CD4-positive, alpha-beta memory T cell (primary cell): ENCODE measurements around the gene ZNF687. TPM values are rescaled to one million over a fixed set of nuclear protein-coding genes. Genes with fewer than 3 reads are reported as not detected.

ENCODE experiments used
- CTCF ChIA-PET: fragments of 350-600 bp; sonication (Branson Sonifier 250); formaldehyde crosslinking; loops from one replicate; lab custom pipeline; 2021; ENCODE audit warnings: inconsistent platforms; ENCODE audit not compliant: partially characterized antibody; lab: Charles Lee
- POLR2A ChIA-PET: fragments of 350-600 bp; sonication (Branson Sonifier 250); formaldehyde crosslinking; loops from one replicate; lab custom pipeline; 2021; ENCODE audit not compliant: partially characterized antibody; lab: Charles Lee
- DNase-seq, 5 donors: peaks; one replicate each; pipeline versions ENCODE4 v3.0.0 to v3.0.0-alpha.2; 2020 to 2022; ENCODE audit warnings: mixed read lengths in 1 of 5
- H3K27ac ChIP-seq: one replicate; pipeline ENCODE4 v1.7.0; 2013; ENCODE audit warnings: low read depth, low read length
- H3K27me3 ChIP-seq: 2 replicates; pipeline ENCODE4 v1.7.0; 2013; ENCODE audit warnings: mild to moderate bottlenecking, low read length, moderate library complexity; ENCODE audit not compliant: insufficient read depth
- H3K36me3 ChIP-seq: 2 replicates; pipeline ENCODE4 v1.7.0; 2013; ENCODE audit warnings: mild to moderate bottlenecking, low read length, moderate library complexity; ENCODE audit not compliant: insufficient read depth
- H3K4me1 ChIP-seq: 2 replicates; pipeline ENCODE4 v1.7.0; 2013; ENCODE audit warnings: mild to moderate bottlenecking, low read length, moderate library complexity; ENCODE audit not compliant: insufficient read depth
- H3K4me3 ChIP-seq, 2 donors: one replicate each; pipeline ENCODE4 v1.7.0; 2013; ENCODE audit warnings: low read length in 2 of 2, mild to moderate bottlenecking in 1 of 2
- H3K9me3 ChIP-seq, 2 donors: one replicate each; pipeline ENCODE4 v1.7.0; 2013; ENCODE audit warnings: low read length in 2 of 2, control low read depth in 1 of 2; ENCODE audit not compliant: control insufficient read depth in 1 of 2
- H3K27ac Mint-ChIP-seq, 7 donors: one replicate each; pipeline ENCODE4 v1.8.0; 2020 to 2021; ENCODE audit warnings: mixed read lengths in 7 of 7, mild to moderate bottlenecking in 6 of 7, inconsistent platforms in 3 of 7, moderate library complexity in 3 of 7
- H3K27me3 Mint-ChIP-seq, 2 donors: one replicate each; pipeline ENCODE4 v1.8.0; 2020 to 2021; ENCODE audit warnings: mixed read lengths in 2 of 2
- H3K36me3 Mint-ChIP-seq, 2 donors: one replicate each; pipeline ENCODE4 v1.8.0; 2020 to 2021; ENCODE audit warnings: mixed read lengths in 2 of 2, inconsistent platforms in 1 of 2, mild to moderate bottlenecking in 1 of 2
- H3K4me1 Mint-ChIP-seq, 4 donors: one replicate each; pipeline ENCODE4 v1.8.0; 2020 to 2021; ENCODE audit warnings: mixed read lengths in 4 of 4, mild to moderate bottlenecking in 1 of 4
- H3K4me3 Mint-ChIP-seq, 8 donors: one replicate each; pipeline ENCODE4 v1.8.0; 2020 to 2021; ENCODE audit warnings: mixed read lengths in 8 of 8, mild to moderate bottlenecking in 7 of 8, moderate library complexity in 6 of 8, inconsistent platforms in 3 of 8
- H3K9me3 Mint-ChIP-seq, 8 donors: one replicate each; pipeline ENCODE4 v1.8.0; 2020 to 2021; ENCODE audit warnings: mixed read lengths in 8 of 8, mild to moderate bottlenecking in 5 of 8, inconsistent platforms in 3 of 8, moderate library complexity in 1 of 8
- intact Hi-C: fragments of 100-400 bp; cut with micrococcal nuclease; formaldehyde crosslinking; loops from one replicate; pipeline ENCODE4 v1.15.1; 2023
- polyA plus RNA-seq, 2 donors: library from polyadenylated mRNA; unstranded; fragments of 300-500 nt; fragmentation: Illumina TruSeq; gene quantifications; one replicate each; pipeline ENCODE4 v1.2.3, GENCODE V29; 2021
- total RNA-seq, 2 experiments: library from RNA; stranded (reverse); gene quantifications; one replicate each; pipeline ENCODE4 v1.2.3, GENCODE V29; 2021

ZNF687 gene
- total and polyA plus RNA-seq, 4 experiments from 2014 or later, result 0.36 to 39.3 (median 20.2) TPM

- H3K4me1 ChIP-seq, result peaks cover 40% of the 10 kb centered on the region
- CTCF ChIA-PET, result interaction anchor here (1.1 to 11.9 kb wide), 3 partner anchors 14 to 403 kb away, joined by 3 to 105 read pairs (median 10); no protein-coding TSS in a partner anchor
- no peak overlapping the region for H3K27ac ChIP-seq
- Mint-ChIP-seq H3K4me3 (peak overlapping the region in 7 of 8 donors; percentile 58 to 98 (median 97)), H3K4me1 (peaks cover 40 to 73% (median 49%) of the 10 kb centered on the region in 4 donors), H3K27me3 (no peaks in the 10 kb centered on the region), H3K9me3 (no peaks in the 10 kb centered on the region), H3K27ac (peak overlapping the region in 6 of 7 donors; percentile 43 to 99 (median 86)), H3K36me3 (peaks cover 22 to 48% of the 10 kb centered on the region in 2 donors)
- no peaks in the 10 kb centered on the region for H3K27me3 ChIP-seq
- no peak overlapping the region for H3K4me3 ChIP-seq
- no peaks in the 10 kb centered on the region for H3K9me3 ChIP-seq
- intact Hi-C loops, result loop anchor here (5.0 kb wide), 1 partner anchor 168 kb away; the partner anchor contains the start of gene TNFAIP8L2
- no peak for DNase-seq
- POLR2A ChIA-PET, result interaction anchor here (0.9 to 3.9 kb wide), 4 partner anchors 11 to 43 kb away, joined by 3 to 50 read pairs (median 14); partner anchors contain the start of gene ZNF687
- H3K36me3 ChIP-seq, result peaks cover 10% of the 10 kb centered on the region
Measured at GRCh38 chr1:151325231-151325630, 43.1 kb downstream of the ZNF687 start.

DNA sequence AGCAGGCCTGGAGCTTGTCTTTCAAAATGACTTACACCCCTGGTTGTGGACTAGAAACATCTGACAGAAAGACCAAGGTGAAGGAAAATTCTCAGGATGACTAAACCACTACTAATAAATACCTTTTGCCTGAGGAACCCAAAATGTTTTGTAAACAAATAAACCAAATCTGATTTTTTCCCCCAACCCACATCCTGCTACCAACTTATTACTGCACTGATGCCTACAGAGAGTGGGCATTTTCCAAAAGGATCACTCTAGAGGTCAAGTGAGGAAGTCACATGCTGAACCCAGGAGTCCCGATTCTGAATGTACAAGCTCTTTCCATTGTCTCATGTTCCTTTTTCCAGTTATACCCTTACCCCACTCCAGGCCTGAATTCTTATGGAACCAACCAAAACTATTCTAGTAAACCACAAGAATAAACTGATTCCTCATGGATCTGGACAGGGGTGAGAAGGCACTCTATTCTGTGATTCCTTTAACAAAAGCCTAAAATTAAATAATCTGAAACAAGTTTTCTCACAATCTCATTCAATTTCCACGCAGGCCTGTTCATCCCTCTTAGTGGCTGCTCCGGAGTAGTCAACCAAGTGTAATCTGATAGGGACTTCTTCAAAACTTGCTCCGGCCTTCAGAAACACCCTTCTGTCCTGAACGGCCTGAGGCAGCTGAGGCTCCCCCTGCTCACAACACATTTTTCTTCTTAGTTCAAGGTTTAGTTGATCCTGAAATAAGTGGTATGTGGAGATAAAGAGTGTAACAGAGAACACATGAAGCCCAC, 43.7 kb downstream of the ZNF687 start:
- Histone ChIP-seq H3K4me1 (peaks cover 36% of the 10 kb centered on the region), H3K27ac (peak overlapping the region; percentile 84), H3K9me3 (no peaks in the 10 kb centered on the region), H3K4me3 (no peak overlapping the region), H3K36me3 (peaks cover 10% of the 10 kb centered on the region), H3K27me3 (no peaks in the 10 kb centered on the region)
- POLR2A ChIA-PET, result interaction anchor here (0.9 to 3.9 kb wide), 9 partner anchors 11 to 43 kb away, joined by 3 to 50 read pairs (median 13); partner anchors contain the start of genes RFX5 and ZNF687
- CTCF ChIA-PET, result interaction anchor here (1.3 to 11.9 kb wide), 3 partner anchors 8 to 25 kb away, joined by 3 to 105 read pairs (median 10); no protein-coding TSS in a partner anchor
- DNase-seq, result no peak
- peak overlapping the region; percentile 92 to 98 (median 97) for H3K4me3 Mint-ChIP-seq
- H3K27me3 Mint-ChIP-seq, result no peaks in the 10 kb centered on the region
- H3K36me3 Mint-ChIP-seq, result peaks cover 16 to 42% of the 10 kb centered on the region in 2 donors
- H3K4me1 Mint-ChIP-seq, result peaks cover 36 to 67% (median 44%) of the 10 kb centered on the region in 4 donors
- H3K27ac Mint-ChIP-seq, result peak overlapping the region; percentile 90 to 99 (median 97)
- H3K9me3 Mint-ChIP-seq, result no peaks in the 10 kb centered on the region
- intact Hi-C loops, result loop anchor here (5.0 kb wide), 1 partner anchor 169 kb away; the partner anchor contains the start of gene TNFAIP8L2

GRCh38 chr1:151326619-151327222, 44.6 kb downstream of the ZNF687 start:
- H3K4me1 ChIP-seq, result peaks cover 36% of the 10 kb centered on the region
- POLR2A ChIA-PET, result interaction anchor here (0.6 to 3.9 kb wide), 21 partner anchors 8 to 1093 kb away, joined by 3 to 50 read pairs (median 4); partner anchors contain the start of genes MRPL9, POGZ, PSMB4 and PSMD4
- Mint-ChIP-seq H3K4me3 (peak overlapping the region; percentile 92 to 98 (median 97)), H3K27me3 (no peaks in the 10 kb centered on the region), H3K27ac (peak overlapping the region; percentile 90 to 99 (median 97)), H3K4me1 (peaks cover 35 to 63% (median 42%) of the 10 kb centered on the region in 4 donors), H3K36me3 (peaks cover 14 to 39% of the 10 kb centered on the region in 2 donors), H3K9me3 (no peaks in the 10 kb centered on the region)
- H3K4me3 ChIP-seq, result peak overlapping the region; percentile 74 to 79
- H3K36me3 ChIP-seq, result peaks cover 10% of the 10 kb centered on the region
- DNase-seq, result peak in 3 of 5 donors; percentile 42 to 78 (median 57)
- H3K27ac ChIP-seq, result peak overlapping the region; percentile 84
- no peaks in the 10 kb centered on the region for H3K27me3 ChIP-seq
- H3K9me3 ChIP-seq, result no peaks in the 10 kb centered on the region
- CTCF ChIA-PET, result interaction anchor here (1.2 to 11.9 kb wide), 6 partner anchors 9 to 70 kb away, joined by 3 to 105 read pairs (median 4); partner anchors contain the start of gene ZNF687
- intact Hi-C loops, result loop anchor here (1.0 to 5.0 kb wide), 6 partner anchors 21 to 437 kb away; partner anchors contain the start of genes MRPL9, PSMB4, RFX5 and TNFAIP8L2

GRCh38 chr1:151327223-151327902, 45.3 kb downstream of the ZNF687 start, which contains the start of gene PI4KB:
Gene PI4KB, minus strand, starts transcription at chr1:151327416. Its CDS starts 10,935 bp downstream, at chr1:151316481.
- Mint-ChIP-seq H3K4me3 (peak within 1 kb of the TSS; percentile 92 to 98 (median 97)), H3K27ac (peak within 1 kb of the TSS; percentile 90 to 99 (median 99)), H3K27me3 (no peaks in the 10 kb centered on the region), H3K9me3 (no peaks in the 10 kb centered on the region), H3K4me1 (peaks cover 31 to 57% (median 40%) of the 10 kb centered on the region in 4 donors), H3K36me3 (peaks cover 12 to 34% of the 10 kb centered on the region in 2 donors)
- POLR2A ChIA-PET, result interaction anchor here (0.6 to 3.9 kb wide), 26 partner anchors 9 to 1093 kb away, joined by 3 to 50 read pairs (median 4); partner anchors contain the start of genes MRPL9, POGZ, PSMB4 and PSMD4
- intact Hi-C loops, result loop anchor here (1.0 to 5.0 kb wide), 6 partner anchors 20 to 436 kb away; partner anchors contain the start of genes MRPL9, PSMB4, RFX5 and TNFAIP8L2
- H3K4me1 ChIP-seq, result peaks cover 35% of the 10 kb centered on the region
- no peaks in the 10 kb centered on the region for H3K9me3 ChIP-seq
- peak; percentile 95 to 97 (median 97) for DNase-seq
- H3K4me3 ChIP-seq, result peak within 1 kb of the TSS; percentile 74 to 79
- peak within 1 kb of the TSS; percentile 84 for H3K27ac ChIP-seq
- CTCF ChIA-PET, result interaction anchor here (1.0 to 11.9 kb wide), 8 partner anchors 10 to 75 kb away, joined by 3 to 105 read pairs (median 3); partner anchors contain the start of gene ZNF687
- peaks cover 5% of the 10 kb centered on the region for H3K36me3 ChIP-seq
- no peaks in the 10 kb centered on the region for H3K27me3 ChIP-seq

GRCh38 chr1:151327903-151328674, 46.0 kb downstream of the ZNF687 start:
- H3K27ac Mint-ChIP-seq, result peak overlapping the region; percentile 90 to 99 (median 99)
- intact Hi-C loops, result loop anchor here (1.0 to 5.0 kb wide), 6 partner anchors 19 to 435 kb away; partner anchors contain the start of genes MRPL9, PSMB4, RFX5 and TNFAIP8L2
- no peaks in the 10 kb centered on the region for H3K27me3 Mint-ChIP-seq
- Histone ChIP-seq H3K36me3 (no peaks in the 10 kb centered on the region), H3K4me3 (peak overlapping the region; percentile 74 to 79), H3K27ac (peak overlapping the region; percentile 84), H3K4me1 (peaks cover 31% of the 10 kb centered on the region), H3K9me3 (no peaks in the 10 kb centered on the region), H3K27me3 (no peaks in the 10 kb centered on the region)
- peak overlapping the region; percentile 92 to 98 (median 97) for H3K4me3 Mint-ChIP-seq
- DNase-seq, result peak in 1 of 5 donors; percentile 6
- H3K9me3 Mint-ChIP-seq, result no peaks in the 10 kb centered on the region
- peaks cover 28 to 51% (median 34%) of the 10 kb centered on the region in 4 donors for H3K4me1 Mint-ChIP-seq
- ChIA-PET POLR2A (interaction anchor here (0.6 to 3.9 kb wide), 19 partner anchors 8 to 986 kb away, joined by 3 to 50 read pairs (median 10); partner anchors contain the start of genes PSMB4, PSMD4, RFX5 and VPS72), CTCF (interaction anchor here (0.7 to 11.9 kb wide), 6 partner anchors 11 to 76 kb away, joined by 3 to 105 read pairs (median 3); no protein-coding TSS in a partner anchor)
- peaks cover 8 to 28% of the 10 kb centered on the region in 2 donors for H3K36me3 Mint-ChIP-seq
